Epithelial cell of esophagus (primary cell): ENCODE data around the gene MAPKAPK3.
"Not testable (repeated sequence)": the region's sequence is repeated elsewhere in the genome, so short reads cannot be mapped to it uniquely, and the experiment has no call there.

Experiments used
- DNase-seq: peaks from one replicate; pipeline ENCODE4 v3.0.0; 2010; ENCODE audit warnings: low read depth
- H3K4me3 ChIP-seq: 2 replicates; pipeline ENCODE4 v1.5.1; 2011; ENCODE audit warnings: mild to moderate bottlenecking, low read length, control low read depth
- TF ChIP-seq, protein P1 (sequence below): IDR thresholded peaks from 2 replicates; pipeline ENCODE4 v1.5.1; 2011; ENCODE audit warnings: low read depth, mild to moderate bottlenecking, low read length, control low read depth, inconsistent platforms; ENCODE audit not compliant: insufficient read depth; ENCODE audit errors: missing control alignments

MAPKAPK3 gene

DNA sequence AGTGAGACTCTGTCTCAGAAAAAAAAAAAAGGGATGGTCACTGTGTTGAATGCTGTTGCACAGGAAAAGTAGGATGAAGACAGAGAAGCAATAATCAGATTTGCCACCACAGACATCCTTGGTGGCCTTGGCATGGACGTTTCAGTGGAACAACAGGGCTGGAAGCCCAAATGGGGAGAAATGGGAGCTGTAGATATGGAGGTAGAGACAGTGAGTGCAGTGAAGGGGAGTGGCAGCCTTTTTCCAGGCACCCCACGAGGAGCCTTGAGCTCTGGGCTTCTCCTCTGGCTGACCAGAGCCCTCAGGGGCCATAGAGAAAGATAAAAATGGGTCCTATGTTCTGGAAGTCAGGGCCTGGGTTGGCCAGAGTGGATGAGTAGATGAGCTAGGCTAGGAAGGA lies 45.5 kb downstream of the MAPKAPK3 start:
- DNase-seq, result no peak
- TF ChIP-seq, protein P1, sequence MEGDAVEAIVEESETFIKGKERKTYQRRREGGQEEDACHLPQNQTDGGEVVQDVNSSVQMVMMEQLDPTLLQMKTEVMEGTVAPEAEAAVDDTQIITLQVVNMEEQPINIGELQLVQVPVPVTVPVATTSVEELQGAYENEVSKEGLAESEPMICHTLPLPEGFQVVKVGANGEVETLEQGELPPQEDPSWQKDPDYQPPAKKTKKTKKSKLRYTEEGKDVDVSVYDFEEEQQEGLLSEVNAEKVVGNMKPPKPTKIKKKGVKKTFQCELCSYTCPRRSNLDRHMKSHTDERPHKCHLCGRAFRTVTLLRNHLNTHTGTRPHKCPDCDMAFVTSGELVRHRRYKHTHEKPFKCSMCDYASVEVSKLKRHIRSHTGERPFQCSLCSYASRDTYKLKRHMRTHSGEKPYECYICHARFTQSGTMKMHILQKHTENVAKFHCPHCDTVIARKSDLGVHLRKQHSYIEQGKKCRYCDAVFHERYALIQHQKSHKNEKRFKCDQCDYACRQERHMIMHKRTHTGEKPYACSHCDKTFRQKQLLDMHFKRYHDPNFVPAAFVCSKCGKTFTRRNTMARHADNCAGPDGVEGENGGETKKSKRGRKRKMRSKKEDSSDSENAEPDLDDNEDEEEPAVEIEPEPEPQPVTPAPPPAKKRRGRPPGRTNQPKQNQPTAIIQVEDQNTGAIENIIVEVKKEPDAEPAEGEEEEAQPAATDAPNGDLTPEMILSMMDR, result no peak
- H3K4me3 ChIP-seq, result no peak overlapping the region

DNA sequence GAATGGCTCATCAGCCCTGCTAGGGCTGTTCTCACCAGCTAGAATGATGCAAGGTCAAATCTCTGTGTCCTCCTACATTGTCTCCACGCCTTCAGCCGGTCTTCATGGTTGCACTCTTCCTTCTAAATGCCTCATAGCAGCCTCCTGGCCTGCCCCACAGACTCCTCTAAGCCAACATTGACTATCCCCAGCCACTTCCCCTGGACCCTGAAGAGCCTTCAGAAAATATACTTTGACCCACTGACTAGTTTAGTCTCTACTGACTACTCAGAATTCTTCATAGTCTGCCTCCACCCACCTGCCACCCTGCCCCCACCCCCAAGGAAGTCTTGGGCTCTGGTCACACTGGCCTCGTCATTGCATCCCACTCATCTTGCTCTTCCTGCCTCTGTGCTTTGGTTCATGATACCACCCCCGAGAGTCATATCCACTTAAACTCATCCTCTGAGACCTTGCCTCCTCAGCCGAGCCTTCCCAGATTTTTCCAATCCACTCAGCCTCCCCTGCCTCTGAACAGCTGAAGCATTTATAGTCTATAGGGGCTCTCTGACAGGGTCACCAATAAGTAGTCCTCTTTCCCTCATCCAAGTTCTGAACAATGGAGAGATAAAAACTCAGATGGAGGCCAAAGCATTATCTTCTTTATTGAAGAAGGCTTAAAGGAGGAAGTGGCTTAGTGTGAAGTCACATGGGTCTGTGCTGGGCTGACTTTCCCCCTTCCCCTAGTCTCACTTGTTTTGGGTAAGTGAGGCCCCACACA lies 48.3 kb downstream of the MAPKAPK3 start:
- TF ChIP-seq, protein P1, result no peak
- H3K4me3 ChIP-seq, result no peak overlapping the region
- no peak for DNase-seq

DNA sequence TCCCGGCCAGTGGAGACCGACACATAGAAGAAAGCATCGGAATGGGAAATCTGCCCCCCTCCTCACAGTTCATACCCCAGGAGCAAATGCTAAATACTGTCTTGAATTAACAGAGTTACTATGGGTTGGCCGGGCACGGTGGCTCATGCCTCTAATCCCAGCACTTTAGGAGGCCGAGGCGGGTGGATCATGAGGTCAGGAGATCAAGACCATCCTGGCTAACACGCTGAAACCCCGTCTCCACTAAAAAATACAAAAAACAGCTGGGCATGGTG lies 48.8 kb downstream of the MAPKAPK3 start:
- DNase-seq, H3K4me3 ChIP-seq: not testable (repeated sequence)

DNA sequence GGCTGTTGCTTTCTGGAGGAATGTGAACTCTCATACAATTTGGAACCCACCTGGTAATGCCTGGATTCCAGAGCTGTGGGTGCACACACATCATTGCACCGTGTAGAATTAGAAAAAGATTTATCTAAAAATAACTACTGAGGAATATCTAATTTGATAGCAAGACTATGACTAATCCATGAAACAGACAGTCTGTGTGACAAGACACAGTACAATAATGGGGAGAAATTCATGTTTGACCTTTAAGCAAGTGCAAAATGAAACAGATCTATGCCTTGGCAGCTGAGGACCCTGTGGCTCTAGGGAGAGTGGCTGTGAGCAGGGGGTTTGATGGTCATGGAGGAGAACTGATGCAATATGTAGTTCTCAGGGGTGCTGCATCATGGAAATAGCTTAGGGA lies 49.9 kb downstream of the MAPKAPK3 start:
- no peak overlapping the region for H3K4me3 ChIP-seq
- no peak for DNase-seq
- TF ChIP-seq, protein P1, result no peak

DNA sequence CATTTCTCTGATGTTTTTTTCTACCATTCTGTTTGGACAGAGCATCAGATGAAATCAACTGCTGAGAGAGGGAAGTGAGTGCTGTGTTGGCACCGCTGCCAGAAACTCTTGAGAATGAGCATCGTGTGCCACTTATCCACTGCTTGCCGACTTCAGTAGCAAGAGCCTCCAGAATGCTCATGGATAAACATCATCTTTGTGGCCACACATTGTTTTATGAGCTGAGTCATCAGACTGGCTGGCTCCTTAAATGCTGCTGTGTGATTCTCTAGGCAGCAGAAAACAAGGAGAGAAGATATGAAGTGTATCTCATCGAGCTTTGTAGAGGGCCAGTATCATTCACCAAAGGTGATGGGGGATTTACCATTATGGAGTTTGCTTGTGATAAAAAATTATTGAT lies 54.4 kb downstream of the MAPKAPK3 start:
- H3K4me3 ChIP-seq, result no peak overlapping the region
- TF ChIP-seq, protein P1, result no peak
- DNase-seq, result peak; percentile 56

DNA sequence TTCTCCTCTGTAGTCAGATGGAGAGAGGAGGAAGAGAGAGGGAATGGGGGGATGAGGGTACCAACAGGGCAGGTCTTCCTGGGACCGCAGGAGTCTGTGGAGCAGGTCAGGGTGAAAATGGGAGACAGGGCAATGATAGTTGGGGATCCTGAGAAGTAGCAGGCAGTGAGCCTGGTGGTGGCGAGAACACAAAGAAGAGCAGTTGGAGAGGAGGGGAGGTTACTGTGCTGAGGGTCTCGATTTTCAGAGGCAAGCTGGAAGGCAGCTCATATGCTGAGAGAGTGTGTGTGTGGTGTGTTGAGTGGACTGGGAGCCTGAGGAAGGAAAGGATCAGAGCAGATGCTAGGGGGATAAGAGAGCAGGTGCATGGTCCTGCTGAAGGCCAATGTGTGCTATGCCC lies 55.7 kb downstream of the MAPKAPK3 start:
- H3K4me3 ChIP-seq, result no peak overlapping the region
- TF ChIP-seq, protein P1, result no peak
- no peak for DNase-seq

DNA sequence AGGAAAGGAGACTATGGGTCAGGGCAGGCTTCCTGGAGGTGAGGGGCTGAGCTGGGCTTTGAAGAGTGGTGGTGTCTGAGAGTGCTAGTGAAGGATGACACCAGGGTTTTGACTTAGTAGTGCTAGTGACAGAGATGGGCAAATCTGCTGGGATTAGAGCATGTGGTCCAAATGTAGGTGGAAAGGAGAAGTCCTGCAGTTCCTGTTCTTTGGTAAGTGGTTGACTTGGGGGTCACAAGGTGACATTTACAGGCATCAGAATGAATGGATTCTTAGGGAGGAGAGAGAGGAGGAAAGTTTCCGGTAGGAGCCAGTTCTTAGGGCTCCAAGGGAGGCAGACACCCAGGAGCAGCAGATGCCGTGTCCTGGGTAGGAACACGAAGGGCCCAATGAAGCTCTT lies 57.0 kb downstream of the MAPKAPK3 start:
- no peak for DNase-seq
- H3K4me3 ChIP-seq, result no peak overlapping the region
- TF ChIP-seq, protein P1, result no peak
